H9 (cell line): ENCODE measurements around the gene KBTBD13. TPM values are rescaled to one million over a fixed set of nuclear protein-coding genes. Genes with fewer than 3 reads are reported as not detected.

Experiments
- DNase-seq: peaks from one replicate; pipeline ENCODE4 v3.0.0-alpha.2; 2017
- H2AFZ ChIP-seq: one replicate; pipeline ENCODE4 v1.6.1; 2013; ENCODE audit warnings: mild to moderate bottlenecking, low read length, control low read depth, moderate library complexity
- H2AK5ac ChIP-seq: 2 replicates; pipeline ENCODE4 v1.6.1; 2013; ENCODE audit warnings: low read length, control low read depth, mixed read lengths; ENCODE audit not compliant: insufficient read length
- H2BK120ac ChIP-seq: one replicate; pipeline ENCODE4 v1.6.1; 2013; ENCODE audit warnings: low read depth, mild to moderate bottlenecking, low read length, control low read depth, inconsistent platforms; ENCODE audit not compliant: poor library complexity, severe bottlenecking
- H2BK12ac ChIP-seq: 2 replicates; pipeline ENCODE4 v1.6.1; 2013; ENCODE audit warnings: low read length, control low read depth, mixed read lengths, low read depth; ENCODE audit not compliant: insufficient read length
- H2BK15ac ChIP-seq: 2 replicates; pipeline ENCODE4 v1.6.1; 2013; ENCODE audit warnings: low read depth, low read length, control low read depth
- H2BK20ac ChIP-seq: one replicate; pipeline ENCODE4 v1.6.1; 2013; ENCODE audit warnings: low read depth, mild to moderate bottlenecking, low read length, control low read depth, inconsistent platforms; ENCODE audit not compliant: poor library complexity, severe bottlenecking
- H2BK5ac ChIP-seq: 2 replicates; pipeline ENCODE4 v1.6.1; 2013; ENCODE audit warnings: low read length, control low read depth, mixed read lengths; ENCODE audit not compliant: insufficient read length
- H3K14ac ChIP-seq: 2 replicates; pipeline ENCODE4 v1.6.1; 2013; ENCODE audit warnings: low read length, control low read depth; ENCODE audit not compliant: insufficient read depth
- H3K18ac ChIP-seq: 2 replicates; pipeline ENCODE4 v1.6.1; 2013; ENCODE audit warnings: low read depth, mild to moderate bottlenecking, mixed read lengths, low read length, control low read depth; ENCODE audit not compliant: insufficient read length
- H3K23ac ChIP-seq: 2 replicates; pipeline ENCODE4 v1.6.1; 2013; ENCODE audit warnings: low read length, control low read depth, mixed read lengths, low read depth; ENCODE audit not compliant: insufficient read length
- H3K23me2 ChIP-seq: 2 replicates; pipeline ENCODE4 v1.6.1; 2013; ENCODE audit warnings: low read depth, mild to moderate bottlenecking, mixed read lengths, low read length, control low read depth; ENCODE audit not compliant: insufficient read length, poor library complexity, severe bottlenecking
- H3K27ac ChIP-seq: 2 replicates; pipeline ENCODE4 v1.5.1; 2013; ENCODE audit warnings: low read length, control low read depth, mixed read lengths, low read depth; ENCODE audit not compliant: insufficient read length
- H3K27me3 ChIP-seq: 2 replicates; pipeline ENCODE4 v1.6.1; 2013; ENCODE audit warnings: low read length, control low read depth, inconsistent platforms; ENCODE audit not compliant: insufficient read depth
- H3K4ac ChIP-seq: 2 replicates; pipeline ENCODE4 v1.6.1; 2013; ENCODE audit warnings: low read depth, mild to moderate bottlenecking, control low read depth, inconsistent platforms, low read length, moderate library complexity
- H3K4me1 ChIP-seq: 2 replicates; pipeline ENCODE4 v1.6.1; 2013; ENCODE audit warnings: low read length, control low read depth, inconsistent platforms; ENCODE audit not compliant: insufficient read depth
- H3K4me2 ChIP-seq: 2 replicates; pipeline ENCODE4 v1.6.1; 2013; ENCODE audit warnings: low read length, control low read depth, mixed read lengths; ENCODE audit not compliant: insufficient read length, insufficient read depth
- H3K56ac ChIP-seq: 2 replicates; pipeline ENCODE4 v1.6.1; 2013; ENCODE audit warnings: low read depth, mild to moderate bottlenecking, mixed read lengths, low read length, control low read depth; ENCODE audit not compliant: insufficient read length
- H3K79me1 ChIP-seq: 2 replicates; pipeline ENCODE4 v1.6.1; 2013; ENCODE audit warnings: low read depth, mild to moderate bottlenecking, moderate library complexity, low read length, control low read depth, inconsistent platforms; ENCODE audit not compliant: insufficient read depth, poor library complexity, severe bottlenecking
- H3K79me2 ChIP-seq: 2 replicates; pipeline ENCODE4 v1.6.1; 2013; ENCODE audit warnings: low read length, control low read depth, inconsistent platforms; ENCODE audit not compliant: insufficient read depth
- H3K9ac ChIP-seq: 2 replicates; pipeline ENCODE4 v1.6.1; 2013; ENCODE audit warnings: low read length, control low read depth, mixed read lengths; ENCODE audit not compliant: insufficient read length; ENCODE audit errors: extremely low read depth
- H3K9me3 ChIP-seq: one replicate; pipeline ENCODE4 v1.6.1; 2013; ENCODE audit warnings: low read depth, low read length, inconsistent platforms; ENCODE audit not compliant: control insufficient read depth
- H3T11ph ChIP-seq: one replicate; pipeline ENCODE4 v1.6.1; 2013; ENCODE audit warnings: mild to moderate bottlenecking, low read length, control low read depth, inconsistent platforms
- H4K20me1 ChIP-seq: one replicate; pipeline ENCODE4 v1.6.1; 2013; ENCODE audit not compliant: control insufficient read depth, insufficient read length, insufficient read depth
- H4K5ac ChIP-seq: 2 replicates; pipeline ENCODE4 v1.6.1; 2013; ENCODE audit warnings: low read depth, mild to moderate bottlenecking, mixed read lengths, low read length, control low read depth; ENCODE audit not compliant: insufficient read length
- H4K8ac ChIP-seq: replicated peaks from 2 replicates; pipeline ENCODE4 v1.6.1; 2013; ENCODE audit warnings: low read length, control low read depth, mixed read lengths, low read depth; ENCODE audit not compliant: insufficient read length
- H4K91ac ChIP-seq: 2 replicates; pipeline ENCODE4 v1.6.1; 2013; ENCODE audit warnings: low read depth, mild to moderate bottlenecking, moderate library complexity, mixed read lengths, low read length, control low read depth; ENCODE audit not compliant: insufficient read length
- H3K27ac Mint-ChIP-seq, 3 experiments: 2 replicates in 2 of 3; 3 replicates in 1 of 3; pipeline ENCODE4 v1.8.0; 2020 to 2021; ENCODE audit warnings: mixed read lengths in 3 of 3, mild to moderate bottlenecking in 1 of 3, moderate library complexity in 1 of 3
- H3K27me3 Mint-ChIP-seq: 2 replicates; pipeline ENCODE4 v1.8.0; 2021; ENCODE audit warnings: low read depth, mild to moderate bottlenecking, moderate library complexity, mixed read lengths
- H3K36me3 Mint-ChIP-seq, 3 experiments: 2 replicates in 2 of 3; 3 replicates in 1 of 3; pipeline ENCODE4 v1.8.0; 2020 to 2021; ENCODE audit warnings: low read depth in 3 of 3, mixed read lengths in 3 of 3; ENCODE audit not compliant: insufficient read depth in 1 of 3
- H3K4me1 Mint-ChIP-seq, 2 experiments: 2 replicates each; pipeline ENCODE4 v1.8.0; 2020; ENCODE audit warnings: mixed read lengths in 2 of 2
- H3K4me3 Mint-ChIP-seq, 2 experiments: 2 replicates in 1 of 2; 3 replicates in 1 of 2; pipeline ENCODE4 v1.8.0; 2020 to 2021; ENCODE audit warnings: mild to moderate bottlenecking in 2 of 2, mixed read lengths in 2 of 2, moderate library complexity in 1 of 2
- H3K9me3 Mint-ChIP-seq, 2 experiments: 2 replicates in 1 of 2; 3 replicates in 1 of 2; pipeline ENCODE4 v1.8.0; 2020; ENCODE audit warnings: mild to moderate bottlenecking in 2 of 2, mixed read lengths in 2 of 2, moderate library complexity in 1 of 2
- WGBS: extraction: QIAGEN DNeasy Blood & Tissue Kit; methylation state at CpG from one replicate; pipeline ENCODE4 v1.1.7; 2013; ENCODE audit warnings: missing lambda C conversion rate, low lambda C conversion rate, mixed read lengths; ENCODE audit not compliant: insufficient read length; ENCODE audit errors: extremely low coverage; 5-methylcytosine and 5-hydroxymethylcytosine counted together
- total RNA-seq: library from RNA; stranded (reverse); gene quantifications from 2 replicates; pipeline ENCODE4 v1.2.1, GENCODE V29; 2021
- TF ChIP-seq, protein P1 (sequence below): fragments of 200-600 bp; sonication (generic); conservative IDR thresholded peaks from 3 replicates; pipeline ENCODE4 v1.8.0; 2021; ENCODE audit warnings: antibody characterized with exemption, mild to moderate bottlenecking

KBTBD13 gene
- total RNA-seq, 1 experiment from 2014 or later, result not detected

DNA sequence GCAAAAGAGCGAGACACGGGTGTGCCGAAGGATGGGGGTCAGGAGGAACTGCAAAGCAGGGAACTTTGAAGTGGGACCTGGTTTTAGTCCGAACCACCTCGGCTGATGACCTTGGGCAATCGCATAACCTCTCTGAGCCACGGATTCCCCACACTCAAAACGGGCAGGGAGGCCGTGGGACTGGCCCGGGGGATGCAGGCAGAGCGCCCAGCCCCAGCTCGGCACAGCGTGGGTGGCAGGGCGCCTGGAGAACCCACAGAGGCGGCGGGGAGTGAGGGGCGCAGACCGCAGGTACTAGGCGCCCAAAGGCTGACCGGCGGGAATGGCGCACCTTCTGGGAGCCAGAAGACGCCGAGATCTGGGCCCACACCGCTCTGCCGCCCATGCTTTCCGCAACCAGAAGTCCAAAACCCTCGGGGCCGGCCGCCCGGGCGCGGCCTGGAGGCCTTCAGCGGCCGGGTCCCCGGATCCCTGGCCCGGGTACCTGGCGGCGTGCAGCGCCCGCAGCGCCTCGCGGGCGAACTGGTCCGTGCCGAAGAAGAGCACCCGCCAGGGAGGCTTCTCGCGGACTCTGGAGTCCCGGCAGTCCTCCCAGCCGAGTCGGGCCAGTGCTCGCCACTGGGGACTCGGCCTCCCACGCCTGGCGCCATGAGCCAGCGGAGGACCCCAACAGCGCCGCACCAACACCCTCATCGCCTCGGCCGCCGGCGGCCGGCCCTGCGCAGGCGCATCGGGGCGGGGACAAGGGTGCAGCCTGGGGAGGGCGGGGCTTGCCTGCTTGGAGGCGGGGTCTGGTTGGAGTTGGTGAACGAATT lies 47.4 kb upstream of the KBTBD13 start, which contains the start of gene MTFMT:
TSS of gene MTFMT (minus strand) at position 719 of the 815 bp plus-strand sequence. CDS start at position 693, 26 bp downstream.
- no peak within 1 kb of the TSS for H3K27ac ChIP-seq
- H4K91ac ChIP-seq, result no peak within 1 kb of the TSS
- H3K4me1 ChIP-seq, result no peaks in the 10 kb centered on the region; the same call in 1 of the 2 replicates
- H3K14ac ChIP-seq, result peak within 1 kb of the TSS; percentile 18; the same call in 1 of the 2 replicates
- no peak within 1 kb of the TSS for H3K23ac ChIP-seq
- H2BK120ac ChIP-seq, result no peak within 1 kb of the TSS
- H4K8ac ChIP-seq, result no peak within 1 kb of the TSS
- Mint-ChIP-seq H3K27me3 (peaks cover 8% of the 10 kb centered on the region; the same call in 1 of the 2 replicates), H3K9me3 (no peaks in the 10 kb centered on the region), H3K36me3 (peaks cover 2 to 22% (median 22%) of the 10 kb centered on the region in 3 experiments; a peak in 5 of 7 replicates), H3K27ac (peak within 1 kb of the TSS in 1 of 3 experiments; percentile 34; a peak in 1 of 7 replicates), H3K4me3 (peak within 1 kb of the TSS; percentile 71 to 83), H3K4me1 (peaks cover 17% of the 10 kb centered on the region in 2 experiments)
- no peak within 1 kb of the TSS for H2BK12ac ChIP-seq
- no peak within 1 kb of the TSS for H3K4ac ChIP-seq
- no peaks in the 10 kb centered on the region for H3K27me3 ChIP-seq
- peak; percentile 89 for DNase-seq
- no peak within 1 kb of the TSS for H2AFZ ChIP-seq
- H3K23me2 ChIP-seq, result no peaks in the 10 kb centered on the region
- H3K56ac ChIP-seq, result no peak within 1 kb of the TSS
- TF ChIP-seq, protein P1, sequence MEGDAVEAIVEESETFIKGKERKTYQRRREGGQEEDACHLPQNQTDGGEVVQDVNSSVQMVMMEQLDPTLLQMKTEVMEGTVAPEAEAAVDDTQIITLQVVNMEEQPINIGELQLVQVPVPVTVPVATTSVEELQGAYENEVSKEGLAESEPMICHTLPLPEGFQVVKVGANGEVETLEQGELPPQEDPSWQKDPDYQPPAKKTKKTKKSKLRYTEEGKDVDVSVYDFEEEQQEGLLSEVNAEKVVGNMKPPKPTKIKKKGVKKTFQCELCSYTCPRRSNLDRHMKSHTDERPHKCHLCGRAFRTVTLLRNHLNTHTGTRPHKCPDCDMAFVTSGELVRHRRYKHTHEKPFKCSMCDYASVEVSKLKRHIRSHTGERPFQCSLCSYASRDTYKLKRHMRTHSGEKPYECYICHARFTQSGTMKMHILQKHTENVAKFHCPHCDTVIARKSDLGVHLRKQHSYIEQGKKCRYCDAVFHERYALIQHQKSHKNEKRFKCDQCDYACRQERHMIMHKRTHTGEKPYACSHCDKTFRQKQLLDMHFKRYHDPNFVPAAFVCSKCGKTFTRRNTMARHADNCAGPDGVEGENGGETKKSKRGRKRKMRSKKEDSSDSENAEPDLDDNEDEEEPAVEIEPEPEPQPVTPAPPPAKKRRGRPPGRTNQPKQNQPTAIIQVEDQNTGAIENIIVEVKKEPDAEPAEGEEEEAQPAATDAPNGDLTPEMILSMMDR, result no peak
- H3K79me1 ChIP-seq, result no peaks in the 10 kb centered on the region
- no peak within 1 kb of the TSS for H3T11ph ChIP-seq
- no peaks in the 10 kb centered on the region for H4K20me1 ChIP-seq
- WGBS, result no CpG with 5 or more reads among the region's 73 CpGs
- H2BK15ac ChIP-seq, result no peak within 1 kb of the TSS
- H3K9me3 ChIP-seq, result no peaks in the 10 kb centered on the region
- H3K79me2 ChIP-seq, result no peaks in the 10 kb centered on the region
- H3K18ac ChIP-seq, result peak within 1 kb of the TSS; percentile 56
- no peak within 1 kb of the TSS for H4K5ac ChIP-seq
- H2BK5ac ChIP-seq, result no peak within 1 kb of the TSS
- H3K9ac ChIP-seq, result peak within 1 kb of the TSS; percentile 61
- no peak within 1 kb of the TSS for H2AK5ac ChIP-seq
- H2BK20ac ChIP-seq, result no peak within 1 kb of the TSS
- peak within 1 kb of the TSS; percentile 83 for H3K4me2 ChIP-seq
